Lung (tissue), 12 donors: ENCODE data around the gene DOCK7. TPM values are rescaled to one million over a fixed set of nuclear protein-coding genes. Genes with fewer than 3 reads are reported as not detected.

Source experiments
- ATAC-seq: fragments of 200-7000 bp; cut with Tn5 transposase; one replicate; pipeline ENCODE4 v1.9.1; 2020; ENCODE audit warnings: moderate number of reproducible peaks; ENCODE audit not compliant: insufficient read depth, low FRiP score
- DNase-seq, 3 donors: peaks; one replicate each; pipeline ENCODE4 v3.0.0-alpha.2; 2013 to 2017
- H3K27ac ChIP-seq, 2 donors: one replicate each; pipeline ENCODE4 v1.5.1; 2013; ENCODE audit warnings: mild to moderate bottlenecking in 2 of 2, moderate library complexity in 2 of 2, control low read depth in 1 of 2, inconsistent platforms in 1 of 2, low read depth in 1 of 2, low read length in 1 of 2
- H3K27me3 ChIP-seq, 3 donors: one replicate each; pipeline ENCODE4 v1.5.1; 2013; ENCODE audit warnings: low read length in 2 of 3; ENCODE audit not compliant: control insufficient read depth in 3 of 3, insufficient read depth in 3 of 3
- H3K36me3 ChIP-seq, 4 donors: one replicate each; pipeline ENCODE4 v1.5.1; 2013; ENCODE audit warnings: low read length in 4 of 4, mild to moderate bottlenecking in 1 of 4, moderate library complexity in 1 of 4; ENCODE audit not compliant: control insufficient read depth in 4 of 4, insufficient read depth in 4 of 4
- H3K4me1 ChIP-seq, 5 donors: one replicate each; pipeline ENCODE4 v1.5.1; 2013; ENCODE audit warnings: low read length in 5 of 5, mild to moderate bottlenecking in 2 of 5, moderate library complexity in 1 of 5; ENCODE audit not compliant: control insufficient read depth in 5 of 5, insufficient read depth in 5 of 5
- H3K4me3 ChIP-seq: one replicate; pipeline ENCODE4 v1.5.1; 2013; ENCODE audit warnings: mild to moderate bottlenecking, control low read depth, moderate library complexity
- H3K9ac ChIP-seq, 2 donors: one replicate each; pipeline ENCODE4 v1.5.1; 2013; ENCODE audit warnings: low read length in 2 of 2, control low read depth in 1 of 2; ENCODE audit not compliant: insufficient read depth in 1 of 2
- H3K9me3 ChIP-seq, 4 donors: one replicate each; pipeline ENCODE4 v1.5.1; 2013; ENCODE audit warnings: low read length in 3 of 4, mild to moderate bottlenecking in 1 of 4, moderate library complexity in 1 of 4; ENCODE audit not compliant: control insufficient read depth in 4 of 4, insufficient read depth in 3 of 4
- WGBS, 2 donors: extraction: QIAGEN DNeasy Blood & Tissue Kit; methylation state at CpG; one replicate each; pipeline ENCODE4 v1.1.7; 2013; 5-methylcytosine and 5-hydroxymethylcytosine counted together
- polyA plus RNA-seq, 2 donors: library from polyadenylated mRNA; stranded (reverse); fragments of 200-250 nt; gene quantifications; one replicate each; pipeline ENCODE4 v1.2.1, GENCODE V29; 2013
- total RNA-seq, 2 donors: library from RNA; depleted of rRNA in 1 of 2; stranded (reverse); fragments of >200 nt in 1 of 2; gene quantifications; one replicate each; pipeline ENCODE4 v1.2.1, GENCODE V29; 2014 to 2021
- TF ChIP-seq, protein P1 (sequence below): IDR thresholded peaks from 2 replicates; pipeline ENCODE4 v1.5.1; 2012; ENCODE audit warnings: mild to moderate bottlenecking; ENCODE audit errors: control extremely low read depth, extremely low read depth
- donor health status: control.
- donor health status: control.
- donor health status: Bipolar disorder and iron deficiency.
- donor health status: healthy.
- donor health status: DM: yes; HTN: yes; CAD: no.

Gene DOCK7
- total and polyA plus RNA-seq, 4 donors = 3.4 to 111 (median 20.2) TPM

- H3K9ac ChIP-seq = no peak overlapping the region
- no peaks in the 10 kb centered on the region for H3K27me3 ChIP-seq
- H3K9me3 ChIP-seq = no peaks in the 10 kb centered on the region
- DNase-seq = no peak
- WGBS, 2 donors = 94% methylated on average over 2 of the region's 2 CpGs
- TF ChIP-seq, protein P1, sequence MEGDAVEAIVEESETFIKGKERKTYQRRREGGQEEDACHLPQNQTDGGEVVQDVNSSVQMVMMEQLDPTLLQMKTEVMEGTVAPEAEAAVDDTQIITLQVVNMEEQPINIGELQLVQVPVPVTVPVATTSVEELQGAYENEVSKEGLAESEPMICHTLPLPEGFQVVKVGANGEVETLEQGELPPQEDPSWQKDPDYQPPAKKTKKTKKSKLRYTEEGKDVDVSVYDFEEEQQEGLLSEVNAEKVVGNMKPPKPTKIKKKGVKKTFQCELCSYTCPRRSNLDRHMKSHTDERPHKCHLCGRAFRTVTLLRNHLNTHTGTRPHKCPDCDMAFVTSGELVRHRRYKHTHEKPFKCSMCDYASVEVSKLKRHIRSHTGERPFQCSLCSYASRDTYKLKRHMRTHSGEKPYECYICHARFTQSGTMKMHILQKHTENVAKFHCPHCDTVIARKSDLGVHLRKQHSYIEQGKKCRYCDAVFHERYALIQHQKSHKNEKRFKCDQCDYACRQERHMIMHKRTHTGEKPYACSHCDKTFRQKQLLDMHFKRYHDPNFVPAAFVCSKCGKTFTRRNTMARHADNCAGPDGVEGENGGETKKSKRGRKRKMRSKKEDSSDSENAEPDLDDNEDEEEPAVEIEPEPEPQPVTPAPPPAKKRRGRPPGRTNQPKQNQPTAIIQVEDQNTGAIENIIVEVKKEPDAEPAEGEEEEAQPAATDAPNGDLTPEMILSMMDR = no peak
- no peak for ATAC-seq
- H3K27ac ChIP-seq = no peak overlapping the region
- H3K36me3 ChIP-seq = peaks cover 15 to 45% (median 19%) of the 10 kb centered on the region in 4 donors
- H3K4me3 ChIP-seq = no peak overlapping the region
- peaks cover 0 to 1% (median 0%) of the 10 kb centered on the region in 5 donors for H3K4me1 ChIP-seq
Observed at GRCh38 chr1:62450301-62450700, 237.9 kb downstream of the DOCK7 start.

- DNase-seq (no peak), ATAC-seq (no peak)
- Histone ChIP-seq H3K27me3 (no peaks in the 10 kb centered on the region), H3K9me3 (no peaks in the 10 kb centered on the region), H3K36me3 (peaks cover 12 to 49% (median 18%) of the 10 kb centered on the region in 4 donors), H3K4me1 (peaks cover 0 to 1% (median 0%) of the 10 kb centered on the region in 5 donors), H3K9ac (no peak overlapping the region), H3K4me3 (no peak overlapping the region), H3K27ac (no peak overlapping the region)
- 87 to 90% methylated on average over 3 of the region's 3 CpGs for WGBS, 2 donors
- TF ChIP-seq, protein P1 = no peak
Observed at GRCh38 chr1:62448221-62448933, 239.8 kb downstream of the DOCK7 start.

GRCh38 chr1:62444701-62445100 is 243.5 kb downstream of the DOCK7 start:
- 39 to 79% methylated on average over 1 of the region's 1 CpG for WGBS, 2 donors
- Histone ChIP-seq H3K4me3 (no peak overlapping the region), H3K36me3 (peaks cover 11 to 52% (median 24%) of the 10 kb centered on the region in 4 donors), H3K4me1 (peaks cover 0 to 3% (median 0%) of the 10 kb centered on the region in 5 donors), H3K27me3 (no peaks in the 10 kb centered on the region), H3K27ac (no peak overlapping the region), H3K9me3 (no peaks in the 10 kb centered on the region), H3K9ac (no peak overlapping the region)
- DNase-seq (no peak), ATAC-seq (no peak)
- TF ChIP-seq, protein P1 = no peak
